Stimulated activated naive CD8-positive, alpha-beta T cell treated with anti-CD3 and anti-CD28 coated beads, Interleukin-15, amount 100 ng/mL, for 72 hours (primary cell): Measurements from ENCODE around the gene NFAT5.
A peak's percentile ranks its signal among the peaks of the same experiment; 100 is the strongest.
"Not testable (repeated sequence)": the region's sequence is repeated elsewhere in the genome, so short reads cannot be mapped to it uniquely, and the experiment has no call there.

Source experiments
- ATAC-seq: fragments of 150-1000 bp; cut with Tn5 transposase; 2 replicates; pipeline ENCODE4 v1.10.0; 2021; ENCODE audit warnings: mild to moderate bottlenecking, moderate library complexity
- DNase-seq, 2 donors: peaks; one replicate each; pipeline ENCODE4 v3.0.0; 2021 to 2022
- H3K27ac Mint-ChIP-seq, 2 donors: one replicate each; pipeline ENCODE4 v1.8.0; 2022; ENCODE audit warnings: mild to moderate bottlenecking in 2 of 2, mixed read lengths in 2 of 2, moderate library complexity in 2 of 2
- H3K27me3 Mint-ChIP-seq: one replicate; pipeline ENCODE4 v1.8.0; 2022; ENCODE audit warnings: mixed read lengths
- H3K4me1 Mint-ChIP-seq: one replicate; pipeline ENCODE4 v1.8.0; 2022; ENCODE audit warnings: mild to moderate bottlenecking, mixed read lengths
- H3K4me3 Mint-ChIP-seq, 2 donors: one replicate each; pipeline ENCODE4 v1.8.0; 2022; ENCODE audit warnings: mild to moderate bottlenecking in 2 of 2, mixed read lengths in 2 of 2, moderate library complexity in 1 of 2
- H3K9me3 Mint-ChIP-seq, 2 donors: one replicate each; pipeline ENCODE4 v1.8.0; 2022; ENCODE audit warnings: mixed read lengths in 2 of 2

The NFAT5 gene

DNA sequence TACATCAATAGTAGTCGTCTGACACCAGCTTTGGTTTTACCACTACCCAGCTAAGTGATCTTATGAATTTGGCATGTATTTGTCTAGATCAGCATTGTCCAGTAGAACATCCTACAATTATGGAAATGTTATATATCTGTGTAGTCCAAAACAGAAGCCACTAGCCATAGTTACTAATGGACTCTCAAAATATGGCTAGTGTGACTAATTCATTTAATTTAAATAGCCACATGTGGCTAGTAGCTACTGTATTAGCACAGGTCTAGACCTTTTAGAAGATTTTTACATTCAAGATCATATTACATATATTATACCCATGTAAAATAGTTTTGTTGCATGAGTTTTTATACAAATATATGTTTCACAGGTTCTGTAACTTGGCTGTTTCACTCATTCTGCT, 27.0 kb upstream of the NFAT5 start:
- Mint-ChIP-seq H3K4me3 (no peak overlapping the region), H3K4me1 (peaks cover 13% of the 10 kb centered on the region), H3K9me3 (no peaks in the 10 kb centered on the region), H3K27me3 (no peaks in the 10 kb centered on the region), H3K27ac (no peak overlapping the region)
- DNase-seq (no peak), ATAC-seq (no peak)

DNA sequence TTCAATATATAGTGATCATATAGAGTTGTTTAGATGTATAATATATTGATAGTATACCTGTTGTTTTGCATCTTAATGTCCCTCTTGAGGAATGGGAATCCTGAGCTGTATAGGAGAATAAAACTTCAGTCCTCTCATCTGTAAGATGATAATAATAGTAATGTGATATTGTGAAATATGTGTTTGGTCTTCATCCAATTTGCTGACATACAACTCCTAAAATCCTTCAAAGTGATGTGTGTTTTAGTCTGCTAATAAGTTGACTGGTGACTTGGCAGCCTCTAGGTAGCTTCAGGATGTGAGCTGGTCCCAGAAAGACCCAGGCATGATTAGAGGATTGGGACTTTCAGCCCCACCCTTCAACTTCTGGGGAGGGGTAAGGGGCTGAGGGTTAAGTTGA, 22.8 kb upstream of the NFAT5 start:
- H3K4me1 Mint-ChIP-seq: no peaks in the 10 kb centered on the region
- no peak overlapping the region for H3K27ac Mint-ChIP-seq
- DNase-seq (no peak), ATAC-seq (no peak)
- no peaks in the 10 kb centered on the region for H3K9me3 Mint-ChIP-seq
- H3K27me3 Mint-ChIP-seq: no peaks in the 10 kb centered on the region
- no peak overlapping the region for H3K4me3 Mint-ChIP-seq

GRCh38 chr16:69544088-69544487, 21.7 kb upstream of the NFAT5 start:
- H3K9me3 Mint-ChIP-seq: no peaks in the 10 kb centered on the region
- no peaks in the 10 kb centered on the region for H3K27me3 Mint-ChIP-seq
- no peak for DNase-seq
- H3K4me1 Mint-ChIP-seq: no peaks in the 10 kb centered on the region
- H3K27ac Mint-ChIP-seq: no peak overlapping the region
- no peak for ATAC-seq
- H3K4me3 Mint-ChIP-seq: no peak overlapping the region

DNA sequence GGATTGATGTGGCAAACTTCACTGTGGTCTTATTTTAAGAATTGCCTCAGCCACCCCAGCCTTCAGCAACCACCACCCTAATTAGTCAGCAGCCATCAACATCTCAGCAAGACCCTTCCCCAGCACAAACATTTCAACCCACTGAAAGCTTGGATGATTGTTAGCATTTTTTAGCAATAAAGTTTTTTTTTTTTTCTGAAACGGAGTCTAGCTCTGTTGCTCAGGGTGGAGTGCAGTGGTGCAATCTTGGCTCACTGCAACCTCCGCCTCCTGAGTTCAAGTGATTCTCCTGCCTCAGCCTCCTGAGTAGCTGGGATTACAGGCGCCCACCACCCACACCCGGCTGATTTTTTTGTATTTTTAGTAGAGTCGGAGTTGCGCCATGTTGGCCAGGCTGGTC, 19.1 kb upstream of the NFAT5 start:
- DNase-seq, ATAC-seq, H3K9me3 Mint-ChIP-seq, H3K4me1 Mint-ChIP-seq, H3K27ac Mint-ChIP-seq, H3K4me3 Mint-ChIP-seq, H3K27me3 Mint-ChIP-seq: not testable (repeated sequence)

DNA sequence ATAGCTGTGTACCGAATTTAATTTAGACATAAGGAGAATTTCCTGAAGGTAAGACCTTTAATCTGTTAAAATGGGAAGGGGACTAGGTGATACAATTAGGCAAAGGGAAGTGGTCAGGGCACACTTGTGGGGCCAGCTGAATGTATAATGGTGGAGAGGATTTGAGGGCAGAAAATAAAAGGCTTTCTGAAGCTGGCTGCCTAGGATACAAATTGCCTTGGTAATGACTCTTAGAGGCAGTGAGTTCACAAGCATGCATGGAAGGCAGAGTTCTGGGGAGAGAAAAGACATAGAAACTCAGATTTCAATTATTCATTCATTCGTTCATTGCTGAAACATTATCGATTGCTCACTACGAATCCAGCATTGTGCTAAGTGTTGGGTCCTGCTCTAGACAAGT, 12.4 kb upstream of the NFAT5 start:
- no peak overlapping the region for H3K27ac Mint-ChIP-seq
- H3K27me3 Mint-ChIP-seq: no peaks in the 10 kb centered on the region
- H3K4me3 Mint-ChIP-seq: no peak overlapping the region
- H3K9me3 Mint-ChIP-seq: peaks cover 0 to 11% of the 10 kb centered on the region in 2 donors
- ATAC-seq (no peak), DNase-seq (no peak)
- peaks cover 26% of the 10 kb centered on the region for H3K4me1 Mint-ChIP-seq

DNA sequence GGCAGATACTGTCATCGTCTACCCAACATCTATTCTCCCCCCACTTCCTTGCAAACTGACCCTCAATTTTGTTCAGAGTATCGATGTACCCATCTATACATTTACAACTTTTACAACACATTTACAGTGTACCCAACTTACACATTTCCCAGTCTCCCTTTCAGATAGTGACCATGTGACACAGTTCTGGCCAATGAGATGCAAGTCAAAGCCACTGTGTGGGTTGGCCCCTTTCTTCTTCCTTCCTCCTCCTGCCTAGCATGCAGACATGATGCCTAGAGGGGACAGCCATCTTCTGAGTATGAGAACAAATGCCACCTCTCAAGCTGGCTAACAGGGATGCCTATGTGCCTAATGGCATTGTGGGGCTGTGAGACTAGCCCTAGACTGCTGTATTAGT, 11.3 kb upstream of the NFAT5 start:
- Mint-ChIP-seq H3K4me3 (peak overlapping the region in 1 of 2 donors; percentile 30), H3K4me1 (peaks cover 38% of the 10 kb centered on the region), H3K9me3 (peaks cover 0 to 11% of the 10 kb centered on the region in 2 donors), H3K27ac (peak overlapping the region; percentile 57 to 83), H3K27me3 (no peaks in the 10 kb centered on the region)
- peak; percentile 74 for ATAC-seq
- DNase-seq: peak in 1 of 2 donors; percentile 18

DNA sequence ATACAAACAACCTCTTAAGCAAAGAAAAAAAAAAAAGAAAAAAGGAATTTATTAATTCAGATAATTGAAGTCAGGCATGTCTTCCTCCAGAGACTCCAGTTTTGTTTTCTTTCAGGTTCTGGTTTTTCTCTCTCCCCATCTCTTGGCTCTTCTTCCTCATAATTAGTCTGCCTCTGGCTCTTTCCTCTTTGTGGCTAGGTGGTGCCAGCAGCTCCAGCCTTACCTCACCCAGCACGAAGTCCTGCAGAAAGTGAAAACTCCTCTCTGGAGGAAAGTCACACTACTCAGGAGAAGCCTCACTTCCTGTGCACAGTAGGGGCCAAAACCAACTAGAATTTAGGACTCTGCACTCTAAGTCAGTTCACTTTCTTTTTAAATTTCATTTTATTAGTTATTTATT, 10.3 kb upstream of the NFAT5 start:
- no peak for DNase-seq
- Mint-ChIP-seq H3K4me1 (peaks cover 40% of the 10 kb centered on the region), H3K4me3 (peak overlapping the region; percentile 29 to 72), H3K9me3 (peaks cover 0 to 11% of the 10 kb centered on the region in 2 donors), H3K27ac (peak overlapping the region in 1 of 2 donors; percentile 80), H3K27me3 (no peaks in the 10 kb centered on the region)
- ATAC-seq: no peak

DNA sequence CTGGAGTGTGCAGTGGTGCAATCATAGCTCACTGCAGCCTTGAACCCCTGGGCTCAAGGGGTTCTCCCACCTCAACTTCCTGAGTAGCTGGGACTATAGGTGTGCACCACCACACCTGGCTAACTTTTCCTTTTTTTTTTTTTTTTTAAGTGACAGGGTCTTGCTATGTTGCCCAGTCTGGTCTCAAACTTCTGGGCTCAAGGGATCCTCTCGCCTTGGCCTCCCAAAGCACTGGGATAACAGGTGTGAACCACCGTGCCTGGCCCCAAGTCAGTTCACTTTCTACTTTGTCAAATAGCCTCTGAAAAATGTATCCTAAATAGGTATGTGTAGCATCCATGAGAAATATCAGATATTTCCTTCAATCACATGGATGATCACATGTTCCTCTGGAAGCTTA, 9.9 kb upstream of the NFAT5 start:
- peaks cover 44% of the 10 kb centered on the region for H3K4me1 Mint-ChIP-seq
- no peak for DNase-seq
- no peaks in the 10 kb centered on the region for H3K27me3 Mint-ChIP-seq
- peaks cover 0 to 12% of the 10 kb centered on the region in 2 donors for H3K9me3 Mint-ChIP-seq
- no peak overlapping the region for H3K4me3 Mint-ChIP-seq
- no peak for ATAC-seq
- H3K27ac Mint-ChIP-seq: no peak overlapping the region

DNA sequence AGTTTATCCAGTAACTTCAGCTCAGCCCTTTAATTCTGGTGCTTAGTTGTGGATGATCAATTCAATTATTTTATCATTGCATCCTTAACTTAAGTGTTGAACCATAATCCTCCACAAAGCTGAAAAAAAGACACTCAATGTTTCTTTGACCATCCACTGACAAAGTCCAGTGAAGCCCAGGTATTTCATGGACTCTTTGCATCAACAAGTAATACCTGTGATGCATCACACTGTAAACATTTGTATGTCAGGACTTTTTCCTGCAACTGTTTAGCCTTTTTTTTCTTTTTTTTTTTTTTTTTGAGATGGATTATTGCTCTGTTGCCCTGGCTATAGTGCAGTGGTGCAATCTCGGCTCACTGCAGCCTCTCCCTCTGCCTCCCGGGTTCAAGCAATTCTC, 6.6 kb upstream of the NFAT5 start:
- Mint-ChIP-seq H3K9me3 (peaks cover 0 to 15% of the 10 kb centered on the region in 2 donors), H3K27ac (no peak overlapping the region), H3K4me1 (peaks cover 65% of the 10 kb centered on the region), H3K27me3 (no peaks in the 10 kb centered on the region), H3K4me3 (no peak overlapping the region)
- DNase-seq (no peak), ATAC-seq (no peak)

GRCh38 chr16:69561367-69561766, 4.4 kb upstream of the NFAT5 start:
- ATAC-seq, H3K27me3 Mint-ChIP-seq, H3K4me3 Mint-ChIP-seq, DNase-seq, H3K9me3 Mint-ChIP-seq: not testable (repeated sequence)
- Mint-ChIP-seq H3K4me1 (peaks cover 50% of the 10 kb centered on the region), H3K27ac (peak overlapping the region in 1 of 2 donors; percentile 38)

GRCh38 chr16:69561901-69562300, 3.9 kb upstream of the NFAT5 start:
- no peak for DNase-seq
- Mint-ChIP-seq H3K4me1 (peaks cover 50% of the 10 kb centered on the region), H3K27me3 (no peaks in the 10 kb centered on the region), H3K27ac (no peak overlapping the region), H3K9me3 (peaks cover 0 to 9% of the 10 kb centered on the region in 2 donors), H3K4me3 (peak overlapping the region in 1 of 2 donors; percentile 40)
- no peak for ATAC-seq

DNA sequence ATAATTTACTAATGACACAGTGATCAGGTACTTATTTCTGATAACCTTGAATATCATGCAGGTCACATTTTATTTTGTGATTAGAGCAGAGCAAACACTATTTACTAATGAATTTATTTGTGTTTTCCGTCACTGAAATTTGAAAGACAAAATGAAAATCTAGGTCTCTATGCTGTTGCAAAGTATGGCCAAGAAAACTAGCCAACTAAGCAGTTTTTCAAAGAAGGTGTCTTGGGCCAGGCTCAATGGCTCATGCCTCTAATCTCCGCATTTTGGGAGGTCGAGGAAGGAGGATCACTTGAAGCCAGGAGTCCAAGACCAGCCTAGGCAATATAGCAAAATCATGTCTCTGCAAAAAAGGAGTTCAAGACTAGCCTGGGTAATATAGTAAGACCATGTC, 3.0 kb upstream of the NFAT5 start:
- Mint-ChIP-seq H3K9me3 (peaks cover 0 to 4% of the 10 kb centered on the region in 2 donors), H3K27ac (no peak overlapping the region), H3K27me3 (no peaks in the 10 kb centered on the region), H3K4me3 (no peak overlapping the region), H3K4me1 (peaks cover 50% of the 10 kb centered on the region)
- DNase-seq (no peak), ATAC-seq (no peak)

DNA sequence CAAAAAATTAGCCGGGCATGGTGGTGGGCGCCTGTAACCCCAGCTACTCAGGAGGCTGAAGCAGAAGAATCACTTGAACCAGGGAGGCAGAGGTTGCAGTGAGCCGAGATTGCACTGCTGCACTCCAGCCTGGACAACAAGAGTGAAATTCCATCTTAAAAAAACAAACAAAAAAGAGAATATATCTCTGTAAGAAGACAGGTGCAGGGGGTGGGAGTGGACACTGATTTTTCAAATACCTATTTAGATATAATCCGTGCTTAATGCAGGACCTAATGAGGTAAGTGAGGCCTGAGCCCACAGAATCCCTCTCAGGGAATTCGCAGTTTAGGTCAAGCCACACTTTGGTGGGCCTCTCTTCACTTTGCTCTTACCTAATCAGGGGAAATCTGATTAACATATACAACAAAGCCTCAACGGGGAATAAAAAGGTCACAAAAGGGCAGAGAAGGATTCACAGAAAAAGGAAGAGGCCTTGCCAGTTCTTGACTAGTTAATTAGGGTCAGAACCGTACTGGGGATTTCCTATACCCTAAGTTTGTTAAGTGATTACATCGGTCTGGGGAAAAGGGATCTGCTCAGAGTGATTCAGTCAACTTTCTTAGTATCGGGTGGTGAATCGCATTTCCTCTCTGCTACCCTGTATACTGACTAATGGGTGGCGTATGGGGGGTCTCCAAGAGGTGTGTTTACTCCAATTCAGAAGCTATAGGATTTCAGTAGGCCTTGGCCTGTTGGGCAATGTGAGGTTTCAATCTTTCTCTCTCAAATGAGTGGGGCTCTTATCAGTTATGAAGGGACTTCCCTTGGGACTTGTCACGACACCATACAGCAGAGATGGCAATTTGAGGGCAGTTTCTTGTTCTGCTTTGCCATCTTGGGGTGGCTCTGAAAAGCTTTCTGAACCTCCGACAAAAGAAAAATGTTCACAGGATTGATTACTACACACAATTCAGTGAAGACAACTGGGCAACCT, 1.9 kb upstream of the NFAT5 start:
- Mint-ChIP-seq H3K27me3 (no peaks in the 10 kb centered on the region), H3K4me1 (peaks cover 46% of the 10 kb centered on the region), H3K4me3 (peak overlapping the region; percentile 79 to 80), H3K9me3 (peaks cover 0 to 4% of the 10 kb centered on the region in 2 donors), H3K27ac (peak overlapping the region; percentile 97 to 99)
- ATAC-seq (peak; percentile 93), DNase-seq (peak; percentile 85 to 92)

GRCh38 chr16:69564845-69565670, 708 bp upstream of the NFAT5 start:
- Mint-ChIP-seq H3K27ac (peak overlapping the region; percentile 97 to 99), H3K4me3 (peak overlapping the region; percentile 79 to 80), H3K4me1 (peaks cover 49% of the 10 kb centered on the region), H3K9me3 (peaks cover 0 to 4% of the 10 kb centered on the region in 2 donors), H3K27me3 (no peaks in the 10 kb centered on the region)
- ATAC-seq: peak; percentile 10
- peak in 1 of 2 donors; percentile 12 for DNase-seq

DNA sequence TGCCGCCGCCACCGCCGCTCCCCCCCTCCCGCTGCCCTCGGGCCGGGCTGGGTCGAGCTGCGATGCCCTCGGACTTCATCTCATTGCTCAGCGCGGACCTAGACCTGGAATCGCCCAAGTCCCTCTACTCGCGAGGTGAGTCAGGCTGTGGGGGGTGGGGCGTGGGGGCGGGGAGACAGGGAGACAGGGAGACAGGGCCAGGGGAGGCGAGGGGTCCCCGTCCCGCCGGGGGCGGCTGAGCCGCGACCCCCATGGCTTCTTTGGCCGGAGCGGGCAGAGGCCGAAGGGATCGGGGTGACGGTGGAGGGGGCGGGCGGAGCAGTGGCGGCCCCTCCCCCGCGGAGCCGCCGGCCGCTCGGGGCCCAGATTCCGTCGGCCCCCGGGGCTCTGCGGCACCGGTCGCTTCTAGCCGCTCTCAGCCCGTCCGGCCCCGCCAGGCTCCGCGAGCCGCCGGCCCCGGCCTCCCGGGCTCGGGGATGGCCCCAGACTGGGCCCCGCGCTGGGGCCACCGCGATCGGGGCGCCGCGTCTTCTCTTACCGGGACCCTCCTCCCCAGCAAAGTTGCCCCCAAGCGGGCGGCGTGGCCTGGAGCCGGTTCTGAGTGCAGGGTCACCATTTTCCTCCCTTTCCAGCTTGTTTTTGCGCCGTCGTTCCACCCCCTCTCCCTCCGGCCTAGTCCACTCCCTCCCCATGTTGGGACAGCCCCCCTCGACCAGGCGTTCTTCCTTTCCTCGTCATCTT, 644 bp downstream of the NFAT5 start:
- no peaks in the 10 kb centered on the region for H3K27me3 Mint-ChIP-seq
- peaks cover 39% of the 10 kb centered on the region for H3K4me1 Mint-ChIP-seq
- peak; percentile 11 for ATAC-seq
- H3K4me3 Mint-ChIP-seq: peak overlapping the region; percentile 99 to 100
- no peak for DNase-seq
- H3K27ac Mint-ChIP-seq: peak overlapping the region; percentile 99
- H3K9me3 Mint-ChIP-seq: no peaks in the 10 kb centered on the region
